GM19043 (cell line): Measurements from ENCODE around the gene KCNE2.
A peak's percentile ranks its signal among the peaks of the same experiment; 100 is the strongest.
"Not testable (repeated sequence)": the region's sequence is repeated elsewhere in the genome, so short reads cannot be mapped to it uniquely, and the experiment has no call there.

Experiments
- ATAC-seq: cut with Tn5 transposase; IDR thresholded peaks from one replicate; pipeline ENCODE4 v1.9.1; 2021; ENCODE audit warnings: low read depth; ENCODE audit not compliant: unreplicated experiment

KCNE2 gene

DNA sequence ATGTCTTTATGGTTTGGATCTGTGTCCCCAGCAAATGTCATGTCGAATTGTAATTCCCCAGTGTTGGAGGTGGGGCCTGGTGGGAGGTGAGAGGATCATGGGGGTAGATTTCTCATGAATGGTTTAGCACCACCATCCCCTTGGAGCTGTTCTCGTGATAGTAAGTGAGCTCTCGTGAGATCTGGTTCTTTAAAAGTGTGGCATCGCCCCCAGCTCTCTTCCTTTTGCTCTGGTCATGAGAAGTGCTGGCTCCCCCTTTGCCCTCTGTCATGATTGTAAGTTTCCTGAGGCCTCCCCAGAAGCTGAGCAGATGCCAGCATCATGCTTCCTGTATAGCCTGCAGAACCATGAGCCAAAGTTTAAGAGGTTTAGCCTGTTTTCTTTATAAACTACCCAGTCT lies 11.2 kb upstream of the KCNE2 start:
- no peak for ATAC-seq

DNA sequence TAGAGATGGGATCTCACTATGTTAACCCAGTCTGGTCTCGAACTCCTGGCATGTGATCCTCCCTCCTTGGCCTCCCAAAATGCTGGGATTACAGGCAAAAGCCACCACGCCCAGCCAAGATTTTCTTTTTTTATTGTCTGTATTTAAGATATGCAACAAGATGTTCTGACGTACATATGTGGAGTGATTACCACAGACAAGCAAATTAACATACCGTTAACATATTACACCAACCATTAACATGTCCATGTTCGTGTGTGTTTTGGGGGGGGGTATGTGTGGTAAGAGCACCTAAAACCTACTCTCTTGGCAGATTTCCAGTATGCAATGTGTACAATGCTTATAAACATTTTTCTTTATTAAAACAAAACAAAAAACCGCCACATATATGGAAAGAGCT lies 10.6 kb upstream of the KCNE2 start:
- ATAC-seq, result no peak

DNA sequence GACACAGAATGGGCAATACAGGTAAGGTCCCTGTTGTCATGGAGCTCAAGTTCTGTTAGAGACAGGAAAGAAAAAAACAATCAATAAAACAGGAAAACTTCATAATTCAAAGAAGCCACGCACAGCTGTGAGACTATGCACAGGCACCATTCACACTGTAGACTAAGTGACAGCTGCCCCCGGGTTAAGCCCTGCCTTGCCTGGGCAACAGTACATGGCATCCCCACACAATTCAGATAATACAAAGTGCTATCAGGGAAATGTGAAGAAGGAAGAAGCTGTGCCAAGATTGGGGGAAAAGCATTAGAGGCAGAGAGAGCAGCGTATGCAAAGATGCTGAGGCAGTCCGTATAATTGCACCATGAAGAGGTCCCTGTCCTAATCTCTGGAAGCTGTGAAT lies 9.0 kb upstream of the KCNE2 start:
- ATAC-seq, result no peak

DNA sequence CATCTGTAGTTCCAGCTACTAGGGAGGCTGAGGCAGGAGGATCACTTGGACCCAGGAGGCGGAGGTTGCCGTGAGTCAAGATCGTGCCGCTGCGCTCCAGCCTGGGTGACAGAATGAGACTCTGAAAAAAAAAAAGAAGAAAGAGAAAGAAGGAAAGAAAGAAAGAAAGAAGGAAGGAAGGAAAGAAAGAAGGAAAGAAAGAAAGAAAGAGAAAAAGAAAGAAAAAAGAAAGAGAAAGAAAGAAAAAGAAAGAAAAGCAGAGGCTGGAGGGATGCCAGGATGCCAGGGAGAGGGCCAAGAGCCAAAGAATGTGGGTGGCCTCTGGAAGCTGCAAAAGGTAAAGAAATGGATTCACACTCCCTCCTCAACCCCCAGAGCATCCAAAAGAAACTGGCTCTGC lies 8.2 kb upstream of the KCNE2 start:
- no peak for ATAC-seq

DNA sequence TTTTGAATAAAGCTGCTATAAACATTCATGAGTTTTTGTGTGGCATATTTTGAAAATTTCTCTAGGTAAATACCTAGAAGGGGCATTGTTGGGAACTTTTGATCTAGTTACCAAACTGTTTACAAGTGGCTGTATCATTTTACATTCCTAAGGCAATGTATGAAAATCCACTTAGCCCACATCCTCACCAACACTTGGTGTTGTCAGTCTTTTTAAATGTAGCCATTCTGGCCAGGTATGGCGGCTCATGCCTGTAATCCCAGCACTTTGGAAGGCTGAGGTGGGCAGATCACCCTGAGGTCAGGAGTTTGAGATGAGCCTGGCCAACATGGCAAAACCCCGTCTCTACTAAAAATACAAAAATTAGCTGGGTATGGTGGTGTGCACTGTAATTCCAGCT lies 5.9 kb upstream of the KCNE2 start:
- ATAC-seq, result no peak

DNA sequence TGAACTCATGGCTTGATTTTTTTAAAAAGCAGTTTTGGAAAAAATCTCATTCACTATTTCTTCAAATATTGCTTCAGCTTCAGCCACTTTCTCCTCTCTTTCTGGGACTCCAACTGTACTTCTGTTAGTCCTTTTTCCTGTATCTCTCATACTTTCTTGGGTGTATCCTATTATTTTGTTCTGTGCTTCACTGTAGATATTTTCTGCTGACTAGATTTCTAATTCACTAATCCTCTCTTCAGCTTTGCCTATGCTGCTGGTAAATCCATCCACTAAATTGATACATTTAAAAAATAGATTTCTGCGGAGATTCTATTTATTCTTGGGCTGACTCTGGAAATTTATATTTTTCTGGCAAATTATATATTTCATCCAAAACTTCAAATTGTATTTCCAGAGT lies 4.9 kb upstream of the KCNE2 start:
- no peak for ATAC-seq

DNA sequence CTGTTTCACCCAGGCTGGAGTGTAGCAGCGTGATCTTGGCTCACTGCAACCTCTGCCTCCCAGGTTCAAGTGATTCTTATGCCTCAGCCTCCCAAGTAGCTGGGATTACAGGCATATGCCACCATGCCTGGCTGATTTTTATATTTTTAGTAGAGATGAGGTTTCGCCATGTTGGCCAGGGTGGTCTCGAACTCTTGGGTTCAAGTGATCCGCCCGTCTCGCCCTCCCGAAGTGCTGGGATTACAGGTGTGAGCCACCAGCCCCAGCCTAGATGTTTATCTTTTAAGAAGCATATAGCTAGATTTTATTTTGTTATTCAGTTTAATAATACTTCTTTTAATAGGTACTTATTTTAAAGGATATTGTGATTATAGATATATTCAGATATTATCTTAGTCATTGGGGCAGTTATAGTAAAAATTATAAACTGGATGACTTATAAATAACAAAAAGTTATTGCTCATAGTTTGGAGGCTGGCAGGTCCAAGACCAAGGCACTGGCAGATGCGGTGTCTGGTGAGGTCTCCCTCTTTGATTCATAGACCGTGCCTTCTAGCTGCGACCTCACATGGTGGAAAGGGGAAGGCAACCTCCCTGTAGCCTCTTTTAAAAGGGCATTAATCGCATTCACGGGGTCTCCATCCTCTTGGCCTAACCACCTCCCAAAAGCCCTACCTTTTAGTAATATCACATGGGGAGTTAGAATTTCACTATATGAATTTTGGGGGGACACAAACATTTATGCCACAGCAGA lies 3.1 kb upstream of the KCNE2 start:
- ATAC-seq, result no peak

DNA sequence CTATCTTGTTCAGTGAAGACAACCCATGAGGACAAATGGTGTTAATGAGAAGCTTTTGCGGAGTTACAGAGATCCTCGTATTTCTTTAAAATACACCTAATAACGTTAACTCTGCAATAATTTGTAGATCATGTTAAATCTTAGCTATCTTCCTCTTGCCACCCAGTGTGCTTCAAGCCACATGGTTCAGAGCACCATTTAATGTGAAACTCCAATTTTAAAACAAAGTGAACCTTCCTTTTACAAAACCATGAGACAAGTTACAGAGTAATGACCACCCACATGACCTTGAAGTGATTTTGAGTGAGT lies 1.7 kb upstream of the KCNE2 start:
- ATAC-seq, result no peak

DNA sequence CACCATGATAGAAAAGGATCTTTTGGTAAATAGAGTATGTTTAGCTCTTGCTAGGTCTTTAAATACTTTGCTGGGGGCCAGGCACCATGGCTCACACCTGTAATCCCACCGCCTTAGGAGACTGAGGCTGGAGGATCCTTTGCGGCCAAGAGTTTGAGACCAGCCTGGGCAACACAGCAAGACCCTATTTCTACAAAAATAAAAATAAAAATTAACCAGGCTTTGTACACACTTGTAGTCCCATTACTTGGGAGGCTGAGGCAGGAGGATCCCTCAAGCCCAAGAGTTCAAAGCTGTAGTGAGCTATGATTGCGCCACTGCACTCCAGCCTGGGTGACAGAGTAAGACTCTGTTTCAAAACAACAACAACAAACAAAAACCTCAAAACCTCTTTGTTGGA lies 1.1 kb upstream of the KCNE2 start:
- no peak for ATAC-seq

DNA sequence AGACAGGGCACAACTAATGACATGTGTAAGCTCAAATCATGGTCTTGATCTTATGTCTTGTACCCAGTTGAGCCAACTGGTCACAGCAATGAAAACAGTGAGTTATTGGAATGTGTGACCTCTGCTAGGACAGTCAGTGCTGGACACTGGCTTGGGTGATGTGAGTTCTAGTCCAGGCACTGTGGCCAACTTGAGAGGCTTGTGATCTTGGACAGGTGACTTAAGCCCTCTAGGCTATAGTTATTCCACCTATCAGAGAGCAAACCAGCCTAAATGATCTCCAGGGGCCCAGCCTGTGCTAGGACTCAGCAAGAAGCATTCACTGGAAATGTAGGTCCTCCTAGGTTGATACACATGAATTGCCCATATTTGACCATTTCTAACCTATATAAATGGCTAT lies 1.1 kb downstream of the KCNE2 start:
- ATAC-seq, result no peak

DNA sequence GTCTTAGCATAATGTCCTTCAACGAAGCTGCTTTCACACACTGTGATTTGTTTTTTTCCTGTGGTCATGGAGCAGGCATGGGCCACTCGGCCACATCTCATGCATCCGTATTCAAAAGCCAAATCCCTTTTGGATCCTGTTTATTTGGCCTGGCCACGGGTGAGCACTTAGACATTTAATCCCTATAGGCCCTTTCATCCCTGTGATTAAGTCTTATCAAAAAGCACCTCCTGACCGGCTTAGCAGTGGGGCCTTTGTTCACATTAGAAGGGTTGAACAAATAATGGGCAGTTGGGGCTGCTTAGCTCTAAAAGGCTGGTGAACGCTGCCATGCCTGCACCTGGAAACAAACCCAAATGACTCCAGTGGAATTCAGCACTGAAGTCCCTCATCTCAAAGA lies 2.0 kb downstream of the KCNE2 start:
- no peak for ATAC-seq

DNA sequence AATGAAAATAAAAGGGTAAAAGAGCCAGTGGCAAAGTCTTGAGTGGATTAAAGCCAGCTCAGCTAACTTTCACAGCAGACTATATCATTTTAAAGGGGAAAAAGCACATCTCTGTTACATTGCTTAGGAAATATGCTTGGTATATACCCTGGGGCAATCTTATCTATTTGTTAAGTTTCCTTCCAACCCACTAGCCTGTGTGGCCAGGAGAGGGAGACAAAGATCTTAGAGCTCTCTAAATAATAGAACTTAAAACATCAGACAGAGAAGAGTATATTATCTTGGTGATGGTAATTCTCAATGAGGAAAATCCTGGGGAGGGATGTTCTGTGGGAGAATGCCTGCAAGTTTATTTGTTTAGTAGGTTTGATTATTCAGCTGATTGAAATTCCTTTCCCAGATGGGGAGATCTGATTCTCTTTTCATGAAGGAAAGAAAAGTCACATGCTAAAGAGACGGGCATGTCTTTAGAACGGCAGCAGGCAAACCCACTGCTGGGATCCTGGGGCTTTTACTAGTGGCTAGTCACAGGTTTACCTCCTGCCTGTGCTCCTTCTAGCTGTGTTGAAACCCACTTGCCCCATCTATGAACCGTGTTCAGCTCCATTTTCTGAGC lies 3.6 kb downstream of the KCNE2 start:
- no peak for ATAC-seq

DNA sequence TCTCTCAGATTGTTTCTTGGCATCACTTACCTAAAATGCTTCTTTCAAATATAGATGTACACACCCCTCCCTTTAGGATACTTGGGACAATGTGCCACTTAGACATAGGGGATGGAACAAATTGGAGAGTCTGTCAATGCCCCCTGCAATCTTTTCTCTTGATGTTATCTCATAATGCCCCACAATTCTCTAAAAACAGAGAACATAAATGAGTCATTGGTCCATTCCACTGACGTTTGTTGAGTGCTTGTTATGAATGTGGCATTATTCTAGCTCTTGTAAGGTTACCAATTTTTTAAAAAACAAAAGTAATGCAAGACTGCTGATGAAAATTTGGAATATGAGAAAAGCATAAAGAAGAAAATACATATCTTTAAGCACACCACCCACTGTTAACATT lies 5.9 kb downstream of the KCNE2 start:
- ATAC-seq, result no peak

DNA sequence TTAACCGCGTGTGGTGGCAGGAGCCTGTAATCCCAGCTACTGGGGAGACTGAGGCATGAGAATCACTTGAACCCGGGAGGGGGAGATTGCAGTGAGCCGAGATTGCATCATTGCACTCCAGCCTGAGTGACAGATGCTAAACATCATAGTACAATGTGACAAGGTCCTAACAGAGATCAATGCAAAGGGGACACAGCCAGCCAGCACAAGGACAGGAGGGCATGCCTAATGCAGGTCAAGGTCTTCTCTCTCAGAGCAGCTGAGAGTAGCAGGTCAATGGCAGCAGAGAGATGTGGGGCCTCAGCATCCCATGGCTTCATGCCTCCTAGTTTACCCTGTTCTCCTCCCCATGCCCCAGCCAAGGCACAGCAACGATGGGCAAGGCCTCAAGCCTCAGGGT lies 8.5 kb downstream of the KCNE2 start:
- no peak for ATAC-seq

DNA sequence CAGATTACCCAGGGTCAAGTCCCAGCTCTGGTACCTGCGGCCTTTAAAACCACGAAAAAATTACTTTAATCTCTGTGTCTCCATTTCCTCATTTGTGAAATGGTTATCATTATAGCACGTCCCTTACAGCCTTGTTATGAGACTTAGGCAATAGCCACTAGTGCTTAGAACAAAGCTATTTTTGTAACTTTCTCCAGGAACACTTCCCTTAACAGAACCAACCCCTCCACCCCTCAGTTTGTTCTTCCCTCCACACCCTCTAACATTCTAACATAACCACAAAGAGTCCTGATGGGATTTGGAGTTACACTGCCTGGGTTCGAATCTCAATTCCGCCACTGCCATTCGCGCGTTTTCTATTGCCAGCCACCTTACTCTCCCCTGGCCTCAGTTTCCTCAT lies 10.7 kb downstream of the KCNE2 start:
- ATAC-seq, result not testable (repeated sequence)

DNA sequence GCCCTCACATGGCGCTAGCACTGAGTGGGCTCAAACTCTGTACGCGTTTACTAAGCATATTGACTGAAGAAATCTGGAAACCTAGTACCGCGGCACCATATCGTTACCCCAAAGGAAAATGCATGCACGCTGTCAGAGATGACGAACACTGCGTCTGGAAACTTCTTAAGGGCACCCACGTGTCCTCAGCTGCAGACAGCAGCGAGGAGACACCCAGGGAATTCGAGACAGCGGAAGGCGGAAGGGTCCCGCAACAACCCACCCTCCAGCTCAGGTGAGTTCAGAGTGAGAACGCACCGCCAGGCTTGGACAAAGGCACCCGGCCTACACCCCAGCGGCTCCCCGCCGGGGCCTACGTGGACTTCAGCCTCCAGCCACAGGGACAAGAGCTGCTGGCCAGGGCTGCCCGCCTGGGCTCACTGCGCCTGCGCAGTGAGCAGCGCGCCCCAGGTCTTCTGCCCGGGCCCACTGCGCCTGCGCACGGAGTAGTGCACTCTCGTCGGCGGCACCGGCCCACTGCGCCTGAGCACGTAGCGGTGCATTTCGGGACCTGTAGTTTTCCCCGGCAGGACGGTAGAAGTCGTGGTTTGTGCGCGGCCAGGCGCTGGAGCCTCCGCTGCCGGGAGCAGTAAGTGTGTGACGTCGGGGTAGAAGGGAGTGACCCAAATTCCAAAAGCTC lies 11.3 kb downstream of the KCNE2 start, which contains the start of gene SMIM11:
SMIM11 (plus strand) TSS at position 568 of the 679 bp plus-strand sequence. CDS start 3,998 bp downstream, outside the sequence.
- peak; percentile 94 for ATAC-seq

DNA sequence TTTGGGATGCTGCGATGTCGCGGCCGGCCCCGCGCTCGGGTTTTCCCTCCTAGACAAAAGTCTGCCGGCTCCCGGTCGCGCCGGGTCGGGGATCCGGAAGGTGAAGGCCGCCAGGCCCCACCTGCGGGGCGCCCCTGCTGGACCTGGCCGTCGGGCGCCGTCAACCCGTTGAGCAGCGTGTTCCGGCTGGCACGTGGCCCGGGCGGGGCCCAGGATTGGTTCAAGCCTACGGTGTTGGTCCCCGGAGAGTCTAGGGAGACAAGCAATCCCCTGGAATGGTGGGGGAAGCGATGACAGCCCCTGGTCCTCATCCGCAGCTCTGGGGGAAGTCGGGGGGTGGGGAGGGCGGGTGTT lies 11.8 kb downstream of the KCNE2 start:
- peak; percentile 74 for ATAC-seq

DNA sequence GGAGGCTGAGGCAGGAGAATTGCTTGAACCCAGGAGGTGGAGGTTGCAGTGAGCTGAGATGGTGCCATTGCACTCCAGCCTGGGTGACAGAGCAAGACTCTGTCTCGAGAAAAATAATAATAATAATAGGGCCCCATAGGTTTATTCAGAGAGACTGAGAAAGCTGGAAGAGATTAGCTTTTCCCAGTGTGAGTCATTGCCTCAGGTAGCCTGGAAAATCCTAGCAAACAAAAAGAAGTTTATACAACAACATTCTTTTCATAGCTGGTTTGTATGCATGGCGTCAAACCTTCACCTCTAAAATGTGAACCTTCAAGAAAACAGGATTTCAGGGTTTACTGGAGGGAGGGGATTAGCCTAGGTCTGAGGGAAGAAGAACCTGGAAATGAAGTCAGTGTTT lies 19.3 kb downstream of the KCNE2 start:
- ATAC-seq, result not testable (repeated sequence)

DNA sequence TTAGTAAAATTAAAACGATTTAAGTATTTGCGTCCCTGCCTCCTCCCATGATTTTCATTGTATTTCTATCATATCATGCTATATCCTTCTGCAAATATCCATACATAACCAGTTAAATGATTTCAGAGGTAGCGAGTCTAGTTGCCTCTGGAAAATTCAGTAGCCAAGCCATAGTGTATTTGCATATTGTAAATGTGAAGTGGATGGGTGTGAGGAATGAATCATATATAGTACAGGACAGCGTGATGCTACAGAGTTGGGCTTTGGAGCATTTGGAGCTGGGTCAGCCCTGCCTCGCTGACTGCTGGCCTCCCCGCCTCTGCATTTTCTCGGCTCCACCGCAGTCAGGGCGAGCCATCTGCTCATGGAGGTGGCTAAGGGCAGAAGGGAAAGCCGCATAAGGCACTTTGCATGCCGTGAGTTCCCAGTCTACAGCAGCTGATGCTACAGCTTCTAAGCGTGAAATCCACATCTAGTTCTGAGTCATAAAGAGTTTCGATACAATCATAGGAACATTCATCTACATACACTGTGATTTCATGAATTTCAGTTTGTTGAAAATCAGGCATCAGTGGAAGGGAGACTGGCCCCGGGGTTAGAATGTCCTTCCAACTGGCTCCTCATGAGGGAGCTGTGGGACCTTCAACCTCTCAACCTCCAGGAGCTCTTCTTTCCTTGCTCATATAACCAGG lies 20.1 kb downstream of the KCNE2 start:
- not testable (repeated sequence) for ATAC-seq

DNA sequence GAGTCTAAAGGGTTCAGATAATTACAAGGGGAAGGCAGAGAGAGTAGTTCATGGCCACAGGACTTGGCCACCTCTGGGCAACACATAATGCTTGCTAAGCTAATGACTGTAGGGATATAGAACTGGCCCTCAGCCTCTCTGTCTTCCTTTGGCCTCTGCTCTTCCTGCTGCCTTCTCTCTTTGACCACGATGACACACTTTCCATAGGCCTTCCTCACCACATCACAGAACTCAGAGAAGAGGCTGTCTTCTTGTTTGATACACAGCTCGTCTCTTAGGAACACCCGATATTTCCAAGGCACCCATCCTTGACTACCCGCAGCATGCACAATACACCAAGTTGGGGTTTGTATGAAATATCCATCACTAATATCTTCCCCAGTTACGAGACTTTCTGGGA lies 36.7 kb downstream of the KCNE2 start:
- not testable (repeated sequence) for ATAC-seq

DNA sequence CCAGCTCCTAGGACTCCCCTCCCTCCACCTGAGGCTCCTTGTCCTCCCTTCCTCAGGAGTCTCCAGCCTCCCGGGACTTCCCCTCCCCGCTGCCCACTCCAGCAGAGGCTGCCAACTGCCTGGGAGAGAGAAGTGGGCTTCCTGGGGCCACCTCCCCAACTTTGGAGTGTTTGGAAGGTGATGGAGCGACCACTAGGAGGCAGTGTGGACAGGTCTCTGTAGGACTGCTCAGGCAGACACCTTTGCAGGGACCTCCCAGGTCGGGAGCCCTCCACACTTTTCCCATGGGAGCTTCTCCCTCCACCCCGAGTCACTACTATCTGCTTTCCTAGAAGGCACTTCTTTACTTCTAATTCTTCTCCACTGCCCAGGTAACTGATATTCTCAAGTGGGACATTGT lies 40.9 kb downstream of the KCNE2 start:
- ATAC-seq, result not testable (repeated sequence)
